GM12878 (cell line): ENCODE results near the gene FKBP6.
"Not testable (repeated sequence)": the region's sequence is repeated elsewhere in the genome, so short reads cannot be mapped to it uniquely, and the experiment has no call there.

Source experiments
- ASH2L ChIP-seq: fragments of 300-600, 200-600 bp; sonication (generic); IDR thresholded peaks from 2 replicates; pipeline ENCODE4 v1.6.1; 2017; ENCODE audit warnings: low read depth, mild to moderate bottlenecking, borderline replicate concordance
- BHLHE40 ChIP-seq, 2 experiments: fragments of 450-650 bp in 1 of 2; IDR thresholded peaks; 2 replicates each; pipeline ENCODE4 v1.6.1; 2011 to 2017; ENCODE audit warnings: low read depth in 2 of 2, borderline replicate concordance in 1 of 2, improper control_type of control experiment in 1 of 2, low read length in 1 of 2, mild to moderate bottlenecking in 1 of 2
- CTCF ChIP-seq, 3 experiments: IDR thresholded peaks in 2 of 3; conservative IDR thresholded peaks in 1 of 3; 2 replicates each; pipeline ENCODE4 v1.5.1; 2011; ENCODE audit warnings: low read depth in 3 of 3, low read length in 3 of 3, mild to moderate bottlenecking in 3 of 3, control low read depth in 2 of 3, moderate library complexity in 2 of 3, inconsistent platforms in 1 of 3, mixed read lengths in 1 of 3; ENCODE audit not compliant: control insufficient read depth in 2 of 3, insufficient read depth in 1 of 3; ENCODE audit errors: extremely low read depth in 1 of 3
- EGR1 ChIP-seq, 2 experiments: IDR thresholded peaks; 1 replicate in 1 of 2; 2 replicates in 1 of 2; pipeline ENCODE4 v1.6.1; 2011 to 2012; ENCODE audit warnings: low read depth in 2 of 2, low read length in 2 of 2, borderline replicate concordance in 1 of 2, mild to moderate bottlenecking in 1 of 2, moderate library complexity in 1 of 2
- EP300 ChIP-seq, 2 experiments: fragments of 150-350 bp in 1 of 2; IDR thresholded peaks; 2 replicates each; pipeline ENCODE4 v1.6.1; 2011 to 2012; ENCODE audit warnings: low read depth in 2 of 2, low read length in 2 of 2, borderline replicate concordance in 1 of 2, improper control_type of control experiment in 1 of 2, inconsistent platforms in 1 of 2; ENCODE audit not compliant: control insufficient read depth in 1 of 2
- EZH2 ChIP-seq: IDR thresholded peaks from 2 replicates; pipeline ENCODE4 v1.6.1; 2012; ENCODE audit warnings: low read depth, mild to moderate bottlenecking, control low read depth, inconsistent platforms, low read length, borderline replicate concordance; ENCODE audit not compliant: control insufficient read depth
- GABPA ChIP-seq: IDR thresholded peaks from 2 replicates; pipeline ENCODE4 v1.6.1; 2014; ENCODE audit warnings: antibody characterized with exemption, low read depth, mild to moderate bottlenecking, inconsistent platforms
- MAX ChIP-seq: IDR thresholded peaks from 2 replicates; pipeline ENCODE4 v1.6.1; 2012; ENCODE audit warnings: low read depth, low read length, improper control_type of control experiment
- POLR2A ChIP-seq: IDR thresholded peaks from 2 replicates; pipeline ENCODE4 v1.6.1; 2011; ENCODE audit warnings: low read depth, mild to moderate bottlenecking, low read length
- RAD21 ChIP-seq: IDR thresholded peaks from 2 replicates; pipeline ENCODE4 v1.6.1; 2011; ENCODE audit warnings: mild to moderate bottlenecking, low read depth, low read length, moderate library complexity; ENCODE audit not compliant: insufficient read depth

- TF ChIP-seq MAX; EP300 (IDR thresholded peaks at IDR 0.05; ENCODE audit: borderline replicate concordance in 1 of 2, control insufficient read depth in 1 of 2, low read depth in 2 of 2, low read length in 2 of 2); EZH2; ASH2L; POLR2A; RAD21; CTCF (IDR thresholded peaks at IDR 0.05 in 2 of 3, conservative IDR thresholded peaks at IDR 0.05 in 1 of 3; ENCODE audit: control insufficient read depth in 2 of 3, extremely low read depth in 1 of 3, insufficient read depth in 1 of 3, low read depth in 3 of 3, low read length in 3 of 3); GABPA; EGR1 (IDR thresholded peaks at IDR 0.05; ENCODE audit: borderline replicate concordance in 1 of 2, low read depth in 2 of 2, low read length in 2 of 2); BHLHE40 (IDR thresholded peaks at IDR 0.05; ENCODE audit: borderline replicate concordance in 1 of 2, low read depth in 2 of 2, low read length in 1 of 2): not testable (repeated sequence)
Measured at GRCh38 chr7:73297235-73297634, 30.7 kb upstream of the FKBP6 start.
